H9 (cell line): ENCODE data around the gene PPP2R3A. TPM values are rescaled to one million over a fixed set of nuclear protein-coding genes. Genes with fewer than 3 reads are reported as not detected.

Experiments used
- DNase-seq: peaks from one replicate; pipeline ENCODE4 v3.0.0-alpha.2; 2017
- H2AFZ ChIP-seq: one replicate; pipeline ENCODE4 v1.6.1; 2013; ENCODE audit warnings: mild to moderate bottlenecking, low read length, control low read depth, moderate library complexity
- H2AK5ac ChIP-seq: 2 replicates; pipeline ENCODE4 v1.6.1; 2013; ENCODE audit warnings: low read length, control low read depth, mixed read lengths; ENCODE audit not compliant: insufficient read length
- H2BK120ac ChIP-seq: one replicate; pipeline ENCODE4 v1.6.1; 2013; ENCODE audit warnings: low read depth, mild to moderate bottlenecking, low read length, control low read depth, inconsistent platforms; ENCODE audit not compliant: poor library complexity, severe bottlenecking
- H2BK12ac ChIP-seq: 2 replicates; pipeline ENCODE4 v1.6.1; 2013; ENCODE audit warnings: low read length, control low read depth, mixed read lengths, low read depth; ENCODE audit not compliant: insufficient read length
- H2BK15ac ChIP-seq: 2 replicates; pipeline ENCODE4 v1.6.1; 2013; ENCODE audit warnings: low read depth, low read length, control low read depth
- H2BK20ac ChIP-seq: one replicate; pipeline ENCODE4 v1.6.1; 2013; ENCODE audit warnings: low read depth, mild to moderate bottlenecking, low read length, control low read depth, inconsistent platforms; ENCODE audit not compliant: poor library complexity, severe bottlenecking
- H2BK5ac ChIP-seq: 2 replicates; pipeline ENCODE4 v1.6.1; 2013; ENCODE audit warnings: low read length, control low read depth, mixed read lengths; ENCODE audit not compliant: insufficient read length
- H3K14ac ChIP-seq: 2 replicates; pipeline ENCODE4 v1.6.1; 2013; ENCODE audit warnings: low read length, control low read depth; ENCODE audit not compliant: insufficient read depth
- H3K18ac ChIP-seq: 2 replicates; pipeline ENCODE4 v1.6.1; 2013; ENCODE audit warnings: low read depth, mild to moderate bottlenecking, mixed read lengths, low read length, control low read depth; ENCODE audit not compliant: insufficient read length
- H3K23ac ChIP-seq: 2 replicates; pipeline ENCODE4 v1.6.1; 2013; ENCODE audit warnings: low read length, control low read depth, mixed read lengths, low read depth; ENCODE audit not compliant: insufficient read length
- H3K23me2 ChIP-seq: 2 replicates; pipeline ENCODE4 v1.6.1; 2013; ENCODE audit warnings: low read depth, mild to moderate bottlenecking, mixed read lengths, low read length, control low read depth; ENCODE audit not compliant: insufficient read length, poor library complexity, severe bottlenecking
- H3K27ac ChIP-seq: 2 replicates; pipeline ENCODE4 v1.5.1; 2013; ENCODE audit warnings: low read length, control low read depth, mixed read lengths, low read depth; ENCODE audit not compliant: insufficient read length
- H3K27me3 ChIP-seq: 2 replicates; pipeline ENCODE4 v1.6.1; 2013; ENCODE audit warnings: low read length, control low read depth, inconsistent platforms; ENCODE audit not compliant: insufficient read depth
- H3K4ac ChIP-seq: 2 replicates; pipeline ENCODE4 v1.6.1; 2013; ENCODE audit warnings: low read depth, mild to moderate bottlenecking, control low read depth, inconsistent platforms, low read length, moderate library complexity
- H3K4me1 ChIP-seq: 2 replicates; pipeline ENCODE4 v1.6.1; 2013; ENCODE audit warnings: low read length, control low read depth, inconsistent platforms; ENCODE audit not compliant: insufficient read depth
- H3K4me2 ChIP-seq: 2 replicates; pipeline ENCODE4 v1.6.1; 2013; ENCODE audit warnings: low read length, control low read depth, mixed read lengths; ENCODE audit not compliant: insufficient read length, insufficient read depth
- H3K56ac ChIP-seq: 2 replicates; pipeline ENCODE4 v1.6.1; 2013; ENCODE audit warnings: low read depth, mild to moderate bottlenecking, mixed read lengths, low read length, control low read depth; ENCODE audit not compliant: insufficient read length
- H3K79me1 ChIP-seq: 2 replicates; pipeline ENCODE4 v1.6.1; 2013; ENCODE audit warnings: low read depth, mild to moderate bottlenecking, moderate library complexity, low read length, control low read depth, inconsistent platforms; ENCODE audit not compliant: insufficient read depth, poor library complexity, severe bottlenecking
- H3K79me2 ChIP-seq: 2 replicates; pipeline ENCODE4 v1.6.1; 2013; ENCODE audit warnings: low read length, control low read depth, inconsistent platforms; ENCODE audit not compliant: insufficient read depth
- H3K9ac ChIP-seq: 2 replicates; pipeline ENCODE4 v1.6.1; 2013; ENCODE audit warnings: low read length, control low read depth, mixed read lengths; ENCODE audit not compliant: insufficient read length; ENCODE audit errors: extremely low read depth
- H3K9me3 ChIP-seq: one replicate; pipeline ENCODE4 v1.6.1; 2013; ENCODE audit warnings: low read depth, low read length, inconsistent platforms; ENCODE audit not compliant: control insufficient read depth
- H3T11ph ChIP-seq: one replicate; pipeline ENCODE4 v1.6.1; 2013; ENCODE audit warnings: mild to moderate bottlenecking, low read length, control low read depth, inconsistent platforms
- H4K20me1 ChIP-seq: one replicate; pipeline ENCODE4 v1.6.1; 2013; ENCODE audit not compliant: control insufficient read depth, insufficient read length, insufficient read depth
- H4K5ac ChIP-seq: 2 replicates; pipeline ENCODE4 v1.6.1; 2013; ENCODE audit warnings: low read depth, mild to moderate bottlenecking, mixed read lengths, low read length, control low read depth; ENCODE audit not compliant: insufficient read length
- H4K8ac ChIP-seq: replicated peaks from 2 replicates; pipeline ENCODE4 v1.6.1; 2013; ENCODE audit warnings: low read length, control low read depth, mixed read lengths, low read depth; ENCODE audit not compliant: insufficient read length
- H4K91ac ChIP-seq: 2 replicates; pipeline ENCODE4 v1.6.1; 2013; ENCODE audit warnings: low read depth, mild to moderate bottlenecking, moderate library complexity, mixed read lengths, low read length, control low read depth; ENCODE audit not compliant: insufficient read length
- H3K27ac Mint-ChIP-seq, 3 experiments: 2 replicates in 2 of 3; 3 replicates in 1 of 3; pipeline ENCODE4 v1.8.0; 2020 to 2021; ENCODE audit warnings: mixed read lengths in 3 of 3, mild to moderate bottlenecking in 1 of 3, moderate library complexity in 1 of 3
- H3K27me3 Mint-ChIP-seq: 2 replicates; pipeline ENCODE4 v1.8.0; 2021; ENCODE audit warnings: low read depth, mild to moderate bottlenecking, moderate library complexity, mixed read lengths
- H3K36me3 Mint-ChIP-seq, 3 experiments: 2 replicates in 2 of 3; 3 replicates in 1 of 3; pipeline ENCODE4 v1.8.0; 2020 to 2021; ENCODE audit warnings: low read depth in 3 of 3, mixed read lengths in 3 of 3; ENCODE audit not compliant: insufficient read depth in 1 of 3
- H3K4me1 Mint-ChIP-seq, 2 experiments: 2 replicates each; pipeline ENCODE4 v1.8.0; 2020; ENCODE audit warnings: mixed read lengths in 2 of 2
- H3K4me3 Mint-ChIP-seq, 2 experiments: 2 replicates in 1 of 2; 3 replicates in 1 of 2; pipeline ENCODE4 v1.8.0; 2020 to 2021; ENCODE audit warnings: mild to moderate bottlenecking in 2 of 2, mixed read lengths in 2 of 2, moderate library complexity in 1 of 2
- H3K9me3 Mint-ChIP-seq, 2 experiments: 2 replicates in 1 of 2; 3 replicates in 1 of 2; pipeline ENCODE4 v1.8.0; 2020; ENCODE audit warnings: mild to moderate bottlenecking in 2 of 2, mixed read lengths in 2 of 2, moderate library complexity in 1 of 2
- CTCF ChIP-seq: fragments of 200-600 bp; sonication (generic); conservative IDR thresholded peaks from 3 replicates; pipeline ENCODE4 v1.8.0; 2021; ENCODE audit warnings: antibody characterized with exemption, mild to moderate bottlenecking
- WGBS: extraction: QIAGEN DNeasy Blood & Tissue Kit; methylation state at CpG from one replicate; pipeline ENCODE4 v1.1.7; 2013; ENCODE audit warnings: missing lambda C conversion rate, low lambda C conversion rate, mixed read lengths; ENCODE audit not compliant: insufficient read length; ENCODE audit errors: extremely low coverage; 5-methylcytosine and 5-hydroxymethylcytosine counted together
- total RNA-seq: library from RNA; stranded (reverse); gene quantifications from 2 replicates; pipeline ENCODE4 v1.2.1, GENCODE V29; 2021

The PPP2R3A gene
- total RNA-seq, 1 experiment from 2014 or later: 12.4 TPM

DNA sequence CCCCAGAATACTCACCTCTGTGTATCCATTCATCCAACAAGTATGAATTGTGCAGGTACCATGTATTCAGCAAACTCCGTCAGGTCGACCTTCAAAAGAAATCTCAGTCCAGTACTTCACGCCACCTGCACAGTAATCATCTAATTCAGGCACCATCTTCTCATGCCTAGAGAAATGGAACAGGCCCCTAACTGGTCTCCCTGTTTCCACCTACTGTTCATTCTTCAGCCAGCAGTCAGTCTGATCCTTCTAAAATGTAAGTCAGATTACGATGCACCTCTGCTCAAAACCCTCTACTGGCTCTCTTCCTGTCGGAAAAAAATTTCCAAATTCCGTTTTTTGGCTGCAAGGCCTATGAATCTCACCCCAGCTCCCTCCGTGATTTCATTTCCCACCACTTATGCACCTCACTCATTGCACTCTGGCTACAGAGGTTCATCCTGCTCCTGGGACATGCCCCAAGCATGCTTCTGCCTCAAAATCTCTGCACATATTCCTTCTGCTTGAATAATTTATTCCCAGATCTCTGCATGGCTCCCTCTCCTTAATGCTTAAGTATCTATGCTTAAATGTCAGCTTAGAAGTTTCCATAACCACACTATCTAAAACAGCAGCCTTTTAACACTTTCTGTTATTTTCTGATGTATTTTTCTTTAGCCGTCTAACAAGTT, 47.5 kb upstream of the PPP2R3A start:
- no peaks in the 10 kb centered on the region for H3K23me2 ChIP-seq
- no peak for DNase-seq
- Mint-ChIP-seq H3K9me3 (no peaks in the 10 kb centered on the region; a peak in 1 of 5 replicates), H3K27ac (peak overlapping the region in 1 of 3 experiments; percentile 48; a peak in 1 of 7 replicates), H3K36me3 (no peaks in the 10 kb centered on the region), H3K27me3 (no peaks in the 10 kb centered on the region), H3K4me3 (no peak overlapping the region), H3K4me1 (peaks cover 11 to 13% of the 10 kb centered on the region in 2 experiments)
- no peak overlapping the region for H2AFZ ChIP-seq
- no CpG with 5 or more reads among the region's 8 CpGs for WGBS
- no peak overlapping the region for H3K56ac ChIP-seq
- no peak overlapping the region for H3T11ph ChIP-seq
- no peak overlapping the region for H3K14ac ChIP-seq
- H3K4me1 ChIP-seq: no peaks in the 10 kb centered on the region
- H4K8ac ChIP-seq: no peak overlapping the region
- H3K9ac ChIP-seq: no peak overlapping the region
- no peak overlapping the region for H3K18ac ChIP-seq
- no peaks in the 10 kb centered on the region for H4K20me1 ChIP-seq
- no peak overlapping the region for H2BK12ac ChIP-seq
- no peaks in the 10 kb centered on the region for H3K9me3 ChIP-seq
- no peak overlapping the region for H2BK120ac ChIP-seq
- no peak overlapping the region for H2BK15ac ChIP-seq
- H3K27ac ChIP-seq: no peak overlapping the region
- no peaks in the 10 kb centered on the region for H3K79me2 ChIP-seq
- H2BK20ac ChIP-seq: no peak overlapping the region
- H3K27me3 ChIP-seq: no peaks in the 10 kb centered on the region
- no peaks in the 10 kb centered on the region for H3K79me1 ChIP-seq
- no peak overlapping the region for H2AK5ac ChIP-seq
- no peak overlapping the region for H3K4me2 ChIP-seq
- H3K4ac ChIP-seq: no peak overlapping the region
- no peak overlapping the region for H3K23ac ChIP-seq
- H4K5ac ChIP-seq: no peak overlapping the region
- H4K91ac ChIP-seq: no peak overlapping the region
- TF ChIP-seq CTCF: no peak
- no peak overlapping the region for H2BK5ac ChIP-seq
